ENCODE data around the gene SLC10A7.

SLC10A7 gene

DNA sequence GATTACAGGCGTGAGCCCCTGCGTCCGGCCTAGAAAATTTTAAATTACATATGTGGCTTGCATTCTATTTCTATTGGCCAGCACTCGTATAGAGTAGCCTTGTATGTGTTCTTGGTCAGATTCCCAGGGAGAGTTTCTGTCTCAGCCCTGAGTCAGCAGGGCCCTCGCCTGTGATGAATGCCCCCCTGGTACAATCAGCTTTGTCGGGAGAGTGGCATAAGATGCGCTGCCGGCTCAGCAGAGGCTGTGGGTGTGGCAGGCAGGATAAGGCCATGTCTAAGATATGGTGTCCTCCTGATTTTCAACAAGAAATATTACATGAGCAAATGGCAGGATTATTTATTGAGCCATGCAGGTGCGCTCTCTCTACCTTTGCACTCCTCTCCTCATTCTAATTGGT is 309.0 kb downstream of the SLC10A7 start:
- Histone ChIP-seq H3K4me1 (ENCODE audit: insufficient read depth, low read length, severe bottlenecking) (no peaks in the 10 kb centered on the region), H3K27ac (ENCODE audit: low read depth, low read length, poor library complexity, severe bottlenecking) (no peak overlapping the region), H3K27me3 (ENCODE audit: insufficient read depth, low read length) (no peaks in the 10 kb centered on the region), H3K4me3 (ENCODE audit: low read depth, low read length, poor library complexity, severe bottlenecking) (no peak overlapping the region), H3K9me2 (ENCODE audit: low read depth, low read length) (no peaks in the 10 kb centered on the region), H3K4me2 (ENCODE audit: low read length) (no peak overlapping the region), H3K36me3 (ENCODE audit: insufficient read depth, low read length) (no peaks in the 10 kb centered on the region), H4K20me1 (ENCODE audit: insufficient read depth, low read length) (no peaks in the 10 kb centered on the region), H3K79me2 (ENCODE audit: insufficient read depth, low read length) (no peaks in the 10 kb centered on the region), H3K9me3 (ENCODE audit: low read length) (no peaks in the 10 kb centered on the region), H2AFZ (ENCODE audit: low read length) (no peak overlapping the region), H3K9ac (ENCODE audit: low read length) (no peak overlapping the region), H3F3A (ENCODE audit: insufficient read depth, low read length) (no peaks in the 10 kb centered on the region)
- TF ChIP-seq, protein P1, sequence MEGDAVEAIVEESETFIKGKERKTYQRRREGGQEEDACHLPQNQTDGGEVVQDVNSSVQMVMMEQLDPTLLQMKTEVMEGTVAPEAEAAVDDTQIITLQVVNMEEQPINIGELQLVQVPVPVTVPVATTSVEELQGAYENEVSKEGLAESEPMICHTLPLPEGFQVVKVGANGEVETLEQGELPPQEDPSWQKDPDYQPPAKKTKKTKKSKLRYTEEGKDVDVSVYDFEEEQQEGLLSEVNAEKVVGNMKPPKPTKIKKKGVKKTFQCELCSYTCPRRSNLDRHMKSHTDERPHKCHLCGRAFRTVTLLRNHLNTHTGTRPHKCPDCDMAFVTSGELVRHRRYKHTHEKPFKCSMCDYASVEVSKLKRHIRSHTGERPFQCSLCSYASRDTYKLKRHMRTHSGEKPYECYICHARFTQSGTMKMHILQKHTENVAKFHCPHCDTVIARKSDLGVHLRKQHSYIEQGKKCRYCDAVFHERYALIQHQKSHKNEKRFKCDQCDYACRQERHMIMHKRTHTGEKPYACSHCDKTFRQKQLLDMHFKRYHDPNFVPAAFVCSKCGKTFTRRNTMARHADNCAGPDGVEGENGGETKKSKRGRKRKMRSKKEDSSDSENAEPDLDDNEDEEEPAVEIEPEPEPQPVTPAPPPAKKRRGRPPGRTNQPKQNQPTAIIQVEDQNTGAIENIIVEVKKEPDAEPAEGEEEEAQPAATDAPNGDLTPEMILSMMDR (IDR thresholded peaks at IDR 0.05; ENCODE audit: low read length): no peak
- no peak for TF ChIP-seq EZH2 (IDR thresholded peaks at IDR 0.05; ENCODE audit: borderline replicate concordance, low read length)

DNA sequence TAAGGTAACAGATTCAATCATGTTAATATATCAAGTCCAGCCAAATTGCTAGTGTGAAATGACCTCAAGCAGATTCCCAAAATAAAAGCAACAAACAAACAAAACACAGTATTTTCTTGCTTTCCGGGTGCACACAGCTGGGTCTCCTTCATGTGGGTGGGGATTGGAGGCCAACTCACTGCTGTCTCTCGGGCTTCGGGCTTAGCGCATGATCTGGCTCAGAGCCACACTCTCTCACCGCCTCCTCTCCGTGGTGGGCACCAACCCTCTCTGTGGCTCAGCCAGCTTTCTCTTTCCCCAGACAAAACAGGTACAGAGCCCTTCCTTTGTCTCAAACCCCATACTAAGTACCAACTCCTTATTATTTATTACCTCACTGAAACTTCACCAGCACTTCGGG is 310.3 kb downstream of the SLC10A7 start:
- no peak overlapping the region for H3K4me2 ChIP-seq (ENCODE audit: low read length)
- no peaks in the 10 kb centered on the region for H3K79me2 ChIP-seq (ENCODE audit: insufficient read depth, low read length)
- H4K20me1 ChIP-seq (ENCODE audit: insufficient read depth, low read length): no peaks in the 10 kb centered on the region
- H3K36me3 ChIP-seq (ENCODE audit: insufficient read depth, low read length): no peaks in the 10 kb centered on the region
- no peaks in the 10 kb centered on the region for H3K9me3 ChIP-seq (ENCODE audit: low read length)
- no peak overlapping the region for H3K27ac ChIP-seq (ENCODE audit: low read depth, low read length, poor library complexity, severe bottlenecking)
- no peak overlapping the region for H2AFZ ChIP-seq (ENCODE audit: low read length)
- H3K27me3 ChIP-seq (ENCODE audit: insufficient read depth, low read length): no peaks in the 10 kb centered on the region
- H3K4me1 ChIP-seq (ENCODE audit: insufficient read depth, low read length, severe bottlenecking): no peaks in the 10 kb centered on the region
- TF ChIP-seq, protein P1 (IDR thresholded peaks at IDR 0.05; ENCODE audit: low read length): no peak
- no peak for TF ChIP-seq EZH2 (IDR thresholded peaks at IDR 0.05; ENCODE audit: borderline replicate concordance, low read length)
- no peaks in the 10 kb centered on the region for H3K9me2 ChIP-seq (ENCODE audit: low read depth, low read length)
- H3F3A ChIP-seq (ENCODE audit: insufficient read depth, low read length): no peaks in the 10 kb centered on the region
- no peak overlapping the region for H3K4me3 ChIP-seq (ENCODE audit: low read depth, low read length, poor library complexity, severe bottlenecking)
- no peak overlapping the region for H3K9ac ChIP-seq (ENCODE audit: low read length)

DNA sequence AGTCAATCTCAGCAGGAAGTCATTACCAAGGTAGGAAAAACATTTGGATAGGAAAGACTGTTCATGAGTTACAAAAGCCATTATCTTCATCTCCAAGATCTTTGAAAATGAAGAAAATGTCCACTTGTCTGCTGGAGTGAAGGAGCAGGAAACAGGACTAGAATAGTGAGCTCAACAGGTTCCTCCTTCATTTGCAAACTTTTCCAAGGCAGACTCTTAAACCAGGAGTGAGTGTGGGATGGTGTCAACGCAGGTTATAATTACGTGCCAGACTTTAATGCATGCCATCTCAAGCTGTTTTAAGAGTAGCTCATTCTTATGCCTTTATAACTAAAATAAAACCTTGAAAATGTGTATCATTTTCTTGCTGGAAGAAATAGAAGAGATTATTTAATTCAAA is 310.9 kb downstream of the SLC10A7 start:
- H3K4me2 ChIP-seq (ENCODE audit: low read length): no peak overlapping the region
- no peaks in the 10 kb centered on the region for H3K9me2 ChIP-seq (ENCODE audit: low read depth, low read length)
- no peak overlapping the region for H3K27ac ChIP-seq (ENCODE audit: low read depth, low read length, poor library complexity, severe bottlenecking)
- no peaks in the 10 kb centered on the region for H3K9me3 ChIP-seq (ENCODE audit: low read length)
- H3K36me3 ChIP-seq (ENCODE audit: insufficient read depth, low read length): no peaks in the 10 kb centered on the region
- no peak overlapping the region for H2AFZ ChIP-seq (ENCODE audit: low read length)
- H3K9ac ChIP-seq (ENCODE audit: low read length): no peak overlapping the region
- H3K27me3 ChIP-seq (ENCODE audit: insufficient read depth, low read length): no peaks in the 10 kb centered on the region
- H3F3A ChIP-seq (ENCODE audit: insufficient read depth, low read length): no peaks in the 10 kb centered on the region
- TF ChIP-seq EZH2 (IDR thresholded peaks at IDR 0.05; ENCODE audit: borderline replicate concordance, low read length): no peak
- TF ChIP-seq, protein P1 (IDR thresholded peaks at IDR 0.05; ENCODE audit: low read length): no peak
- H3K79me2 ChIP-seq (ENCODE audit: insufficient read depth, low read length): no peaks in the 10 kb centered on the region
- no peak overlapping the region for H3K4me3 ChIP-seq (ENCODE audit: low read depth, low read length, poor library complexity, severe bottlenecking)
- H3K4me1 ChIP-seq (ENCODE audit: insufficient read depth, low read length, severe bottlenecking): no peaks in the 10 kb centered on the region
- H4K20me1 ChIP-seq (ENCODE audit: insufficient read depth, low read length): no peaks in the 10 kb centered on the region

Measured in OCI-LY1 (cell line).